ENCODE data around the gene NPW.
A peak's percentile ranks its signal among the peaks of the same experiment; 100 is the strongest.

NPW gene

DNA sequence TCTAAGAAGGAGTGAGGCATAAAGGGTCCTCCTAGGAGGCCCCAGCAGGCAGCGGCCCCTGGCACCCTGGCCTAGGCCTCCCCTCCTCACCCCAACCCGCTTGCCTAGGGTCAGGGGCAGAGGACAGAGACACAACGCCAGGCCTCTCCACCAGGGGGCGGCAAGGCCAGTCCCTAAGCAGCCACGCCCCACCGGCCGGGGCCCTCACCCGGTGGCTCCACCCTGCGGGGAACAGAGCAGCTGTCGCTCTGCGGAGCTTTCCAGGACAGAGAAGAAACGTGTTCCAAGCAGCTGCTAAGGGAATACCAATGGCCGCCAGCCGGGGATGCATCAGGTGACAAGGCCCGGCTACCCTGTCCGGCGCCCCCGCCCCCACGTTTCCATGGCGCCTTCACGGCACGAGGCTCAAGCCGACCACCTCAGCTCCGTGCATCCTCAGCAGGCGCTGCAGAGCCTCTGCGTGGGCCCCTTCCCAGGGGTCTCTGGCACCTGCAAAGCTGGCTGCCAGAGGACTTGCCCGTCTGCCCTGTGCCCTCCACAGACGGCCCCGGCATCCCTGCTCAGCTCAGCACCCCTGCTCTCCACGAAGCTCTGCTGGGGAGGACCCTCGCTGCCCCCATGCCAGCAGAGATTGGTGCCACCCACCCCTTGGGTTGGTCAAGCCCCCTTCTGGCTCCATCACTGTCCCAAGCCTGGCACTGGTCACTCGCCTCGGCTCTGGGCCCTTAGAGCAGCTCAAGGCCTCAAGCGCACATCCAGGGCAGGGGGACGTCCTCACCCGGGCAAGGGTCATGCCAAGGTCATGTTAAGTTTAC is 15.6 kb upstream of the NPW start:
- no peak for TF ChIP-seq ARNTL (CRISPR knock-in tag; IDR thresholded peaks at IDR 0.05; ENCODE audit: borderline replicate concordance, low read depth)
- no peak for TF ChIP-seq SNAI2 (CRISPR knock-in tag; IDR thresholded peaks at IDR 0.05)
- TF ChIP-seq ZNF8 (CRISPR knock-in tag; IDR thresholded peaks at IDR 0.05): no peak
- no peak for TF ChIP-seq ZFP30 (CRISPR knock-in tag; IDR thresholded peaks at IDR 0.05)
- no peak for TF ChIP-seq TOX (CRISPR knock-in tag; IDR thresholded peaks at IDR 0.05; ENCODE audit: borderline replicate concordance)
- TF ChIP-seq, protein P1, sequence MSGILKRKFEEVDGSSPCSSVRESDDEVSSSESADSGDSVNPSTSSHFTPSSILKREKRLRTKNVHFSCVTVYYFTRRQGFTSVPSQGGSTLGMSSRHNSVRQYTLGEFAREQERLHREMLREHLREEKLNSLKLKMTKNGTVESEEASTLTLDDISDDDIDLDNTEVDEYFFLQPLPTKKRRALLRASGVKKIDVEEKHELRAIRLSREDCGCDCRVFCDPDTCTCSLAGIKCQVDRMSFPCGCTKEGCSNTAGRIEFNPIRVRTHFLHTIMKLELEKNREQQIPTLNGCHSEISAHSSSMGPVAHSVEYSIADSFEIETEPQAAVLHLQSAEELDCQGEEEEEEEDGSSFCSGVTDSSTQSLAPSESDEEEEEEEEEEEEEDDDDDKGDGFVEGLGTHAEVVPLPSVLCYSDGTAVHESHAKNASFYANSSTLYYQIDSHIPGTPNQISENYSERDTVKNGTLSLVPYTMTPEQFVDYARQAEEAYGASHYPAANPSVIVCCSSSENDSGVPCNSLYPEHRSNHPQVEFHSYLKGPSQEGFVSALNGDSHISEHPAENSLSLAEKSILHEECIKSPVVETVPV (CRISPR knock-in tag; IDR thresholded peaks at IDR 0.05): no peak
- TF ChIP-seq, protein P2, sequence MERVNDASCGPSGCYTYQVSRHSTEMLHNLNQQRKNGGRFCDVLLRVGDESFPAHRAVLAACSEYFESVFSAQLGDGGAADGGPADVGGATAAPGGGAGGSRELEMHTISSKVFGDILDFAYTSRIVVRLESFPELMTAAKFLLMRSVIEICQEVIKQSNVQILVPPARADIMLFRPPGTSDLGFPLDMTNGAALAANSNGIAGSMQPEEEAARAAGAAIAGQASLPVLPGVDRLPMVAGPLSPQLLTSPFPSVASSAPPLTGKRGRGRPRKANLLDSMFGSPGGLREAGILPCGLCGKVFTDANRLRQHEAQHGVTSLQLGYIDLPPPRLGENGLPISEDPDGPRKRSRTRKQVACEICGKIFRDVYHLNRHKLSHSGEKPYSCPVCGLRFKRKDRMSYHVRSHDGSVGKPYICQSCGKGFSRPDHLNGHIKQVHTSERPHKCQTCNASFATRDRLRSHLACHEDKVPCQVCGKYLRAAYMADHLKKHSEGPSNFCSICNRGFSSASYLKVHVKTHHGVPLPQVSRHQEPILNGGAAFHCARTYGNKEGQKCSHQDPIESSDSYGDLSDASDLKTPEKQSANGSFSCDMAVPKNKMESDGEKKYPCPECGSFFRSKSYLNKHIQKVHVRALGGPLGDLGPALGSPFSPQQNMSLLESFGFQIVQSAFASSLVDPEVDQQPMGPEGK (CRISPR knock-in tag; IDR thresholded peaks at IDR 0.05; ENCODE audit: borderline replicate concordance): no peak
- TF ChIP-seq TSHZ2 (CRISPR knock-in tag; IDR thresholded peaks at IDR 0.05): no peak
- TF ChIP-seq CSDC2 (CRISPR knock-in tag; IDR thresholded peaks at IDR 0.05): no peak
- TF ChIP-seq GLIS3 (CRISPR knock-in tag; IDR thresholded peaks at IDR 0.05): no peak
- TF ChIP-seq ZNF70 (CRISPR knock-in tag; IDR thresholded peaks at IDR 0.05): no peak
- no peak for TF ChIP-seq ZNF565 (CRISPR knock-in tag; conservative IDR thresholded peaks at IDR 0.05; ENCODE audit: low read depth)
- peak; percentile 91 for ATAC-seq

- no peak for TF ChIP-seq ARNTL (CRISPR knock-in tag; IDR thresholded peaks at IDR 0.05; ENCODE audit: borderline replicate concordance, low read depth)
- TF ChIP-seq, protein P3, sequence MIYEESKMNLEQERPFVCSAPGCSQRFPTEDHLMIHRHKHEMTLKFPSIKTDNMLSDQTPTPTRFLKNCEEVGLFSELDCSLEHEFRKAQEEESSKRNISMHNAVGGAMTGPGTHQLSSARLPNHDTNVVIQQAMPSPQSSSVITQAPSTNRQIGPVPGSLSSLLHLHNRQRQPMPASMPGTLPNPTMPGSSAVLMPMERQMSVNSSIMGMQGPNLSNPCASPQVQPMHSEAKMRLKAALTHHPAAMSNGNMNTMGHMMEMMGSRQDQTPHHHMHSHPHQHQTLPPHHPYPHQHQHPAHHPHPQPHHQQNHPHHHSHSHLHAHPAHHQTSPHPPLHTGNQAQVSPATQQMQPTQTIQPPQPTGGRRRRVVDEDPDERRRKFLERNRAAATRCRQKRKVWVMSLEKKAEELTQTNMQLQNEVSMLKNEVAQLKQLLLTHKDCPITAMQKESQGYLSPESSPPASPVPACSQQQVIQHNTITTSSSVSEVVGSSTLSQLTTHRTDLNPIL (CRISPR knock-in tag; IDR thresholded peaks at IDR 0.05; ENCODE audit: low read depth): no peak
- TF ChIP-seq ISL1 (CRISPR knock-in tag; IDR thresholded peaks at IDR 0.05): no peak
- no peak for TF ChIP-seq ZFP30 (CRISPR knock-in tag; IDR thresholded peaks at IDR 0.05)
- TF ChIP-seq ZC3H10 (CRISPR knock-in tag; IDR thresholded peaks at IDR 0.05): no peak
- no peak for TF ChIP-seq RARB (CRISPR knock-in tag; IDR thresholded peaks at IDR 0.05)
- no peak for TF ChIP-seq ZNF70 (CRISPR knock-in tag; IDR thresholded peaks at IDR 0.05)
- TF ChIP-seq, protein P2 (CRISPR knock-in tag; IDR thresholded peaks at IDR 0.05; ENCODE audit: borderline replicate concordance): no peak
- no peak for TF ChIP-seq CSDC2 (CRISPR knock-in tag; IDR thresholded peaks at IDR 0.05)
- no peak for TF ChIP-seq SNAI2 (CRISPR knock-in tag; IDR thresholded peaks at IDR 0.05)
- no peak for TF ChIP-seq BACH2 (CRISPR knock-in tag; IDR thresholded peaks at IDR 0.05; ENCODE audit: borderline replicate concordance)
- TF ChIP-seq OSR1 (CRISPR knock-in tag; IDR thresholded peaks at IDR 0.05): no peak
- no peak for TF ChIP-seq ZNF8 (CRISPR knock-in tag; IDR thresholded peaks at IDR 0.05)
- TF ChIP-seq, protein P1 (CRISPR knock-in tag; IDR thresholded peaks at IDR 0.05): no peak
- TF ChIP-seq TOX (CRISPR knock-in tag; IDR thresholded peaks at IDR 0.05; ENCODE audit: borderline replicate concordance): no peak
- no peak for TF ChIP-seq TCF4 (CRISPR knock-in tag; IDR thresholded peaks at IDR 0.05; ENCODE audit: borderline replicate concordance)
- TF ChIP-seq, protein P4, sequence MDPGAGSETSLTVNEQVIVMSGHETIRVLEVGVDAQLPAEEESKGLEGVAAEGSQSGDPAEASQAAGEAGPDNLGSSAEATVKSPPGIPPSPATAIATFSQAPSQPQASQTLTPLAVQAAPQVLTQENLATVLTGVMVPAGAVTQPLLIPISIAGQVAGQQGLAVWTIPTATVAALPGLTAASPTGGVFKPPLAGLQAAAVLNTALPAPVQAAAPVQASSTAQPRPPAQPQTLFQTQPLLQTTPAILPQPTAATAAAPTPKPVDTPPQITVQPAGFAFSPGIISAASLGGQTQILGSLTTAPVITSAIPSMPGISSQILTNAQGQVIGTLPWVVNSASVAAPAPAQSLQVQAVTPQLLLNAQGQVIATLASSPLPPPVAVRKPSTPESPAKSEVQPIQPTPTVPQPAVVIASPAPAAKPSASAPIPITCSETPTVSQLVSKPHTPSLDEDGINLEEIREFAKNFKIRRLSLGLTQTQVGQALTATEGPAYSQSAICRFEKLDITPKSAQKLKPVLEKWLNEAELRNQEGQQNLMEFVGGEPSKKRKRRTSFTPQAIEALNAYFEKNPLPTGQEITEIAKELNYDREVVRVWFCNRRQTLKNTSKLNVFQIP (CRISPR knock-in tag; IDR thresholded peaks at IDR 0.05; ENCODE audit: borderline replicate concordance, low read depth): no peak
- no peak for TF ChIP-seq PPARA (CRISPR knock-in tag; IDR thresholded peaks at IDR 0.05; ENCODE audit: borderline replicate concordance)
- TF ChIP-seq GLIS3 (CRISPR knock-in tag; IDR thresholded peaks at IDR 0.05): no peak
- no peak for TF ChIP-seq ZFP3 (CRISPR knock-in tag; IDR thresholded peaks at IDR 0.05)
- ATAC-seq: no peak
Observed at GRCh38 chr16:2004795-2005517, 14.6 kb upstream of the NPW start.
